ENCODE results near the gene BBS9. TPM values are rescaled to one million over a fixed set of nuclear protein-coding genes. Genes with fewer than 3 reads are reported as not detected.

Gene BBS9
- total RNA-seq, 1 experiment from 2014 or later, result 9.1 TPM

DNA sequence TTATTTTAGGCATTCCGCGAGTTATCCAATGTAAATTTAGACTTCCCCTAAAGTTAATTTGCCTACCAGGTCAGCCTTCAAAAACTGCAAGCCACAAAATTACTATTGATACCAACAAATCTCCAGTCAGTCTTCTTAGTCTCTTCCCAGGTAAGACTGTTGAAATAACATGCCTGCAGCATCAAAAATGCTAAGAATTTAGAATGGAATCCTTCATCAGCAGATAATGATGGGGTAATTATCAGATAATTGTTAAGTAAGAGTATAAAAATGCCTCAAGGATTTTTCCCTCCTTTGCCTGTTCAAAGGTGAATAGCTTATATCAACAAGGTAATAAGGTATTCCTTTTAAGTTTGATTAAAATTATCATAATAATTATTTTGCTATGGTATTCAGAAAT is 228.5 kb downstream of the BBS9 start:
- DNase-seq (ENCODE audit: low read depth), result no peak

DNA sequence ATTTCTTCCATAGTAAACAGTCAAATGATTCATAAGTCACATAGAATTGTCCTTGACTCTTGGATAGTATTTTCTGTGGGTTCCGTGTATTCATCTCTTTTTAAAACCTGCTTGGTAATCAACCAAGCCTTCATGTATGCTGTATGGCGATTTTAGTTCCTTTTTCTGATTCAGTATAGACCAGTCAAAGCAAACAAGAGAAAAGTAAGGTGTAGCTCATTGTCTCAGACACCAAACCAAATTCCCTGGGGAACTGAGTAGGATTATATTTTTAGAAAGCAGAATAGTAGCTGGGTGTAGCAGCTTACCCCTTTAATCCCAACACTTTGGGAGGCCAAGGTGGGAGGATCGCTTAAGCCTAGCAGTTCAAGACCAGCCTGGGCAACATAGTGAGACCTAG is 240.5 kb downstream of the BBS9 start:
- no peak for DNase-seq (ENCODE audit: low read depth)

DNA sequence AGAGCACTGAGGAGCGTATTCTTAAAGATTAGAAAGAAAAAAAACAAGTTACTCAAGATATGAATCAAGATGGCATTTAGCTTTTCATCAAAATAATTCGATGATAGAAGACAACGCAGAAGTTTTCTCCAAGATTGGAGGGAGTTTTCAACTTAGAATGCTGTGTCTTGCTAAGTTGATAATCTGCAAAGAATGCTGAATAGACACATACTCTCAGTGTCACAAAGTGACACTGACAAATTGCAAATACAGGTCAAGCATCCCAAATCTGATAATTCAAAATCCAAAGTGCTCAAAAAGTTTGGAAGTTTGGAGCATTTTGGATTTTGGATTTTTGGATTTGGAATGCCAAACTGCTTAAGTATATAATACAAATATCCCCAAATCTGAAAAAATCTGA is 243.8 kb downstream of the BBS9 start:
- no peak for DNase-seq (ENCODE audit: low read depth)

DNA sequence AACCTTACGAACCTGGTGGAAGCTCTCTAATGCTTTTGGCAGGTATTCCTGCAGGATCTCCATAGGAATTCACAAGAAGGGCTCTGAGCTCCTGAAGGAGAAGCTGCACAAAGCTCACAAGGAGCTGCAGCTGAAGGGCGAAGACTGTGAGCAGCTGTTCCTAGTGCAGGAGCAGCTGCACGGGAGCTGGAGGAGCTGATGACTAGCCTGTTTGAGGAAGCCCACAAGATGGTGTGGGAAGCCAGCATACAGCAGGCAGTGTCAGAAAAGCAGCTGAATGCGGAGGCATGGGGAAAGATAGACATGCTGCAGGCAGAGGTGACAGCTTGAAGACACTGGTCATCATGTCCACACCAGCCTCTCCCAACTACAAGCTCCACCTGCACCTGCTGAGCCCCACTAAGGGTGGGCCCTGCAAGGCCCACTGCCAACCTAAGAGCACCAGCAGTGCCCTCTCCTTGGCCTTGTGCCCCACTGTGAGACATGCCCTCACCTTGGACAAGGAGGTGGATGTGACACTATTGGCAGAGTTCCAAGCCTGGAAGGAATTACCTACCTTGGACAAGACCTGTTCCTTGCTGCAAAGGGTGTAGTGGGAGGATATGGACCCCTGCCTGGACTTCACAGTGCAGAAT is 250.6 kb downstream of the BBS9 start:
- DNase-seq (ENCODE audit: low read depth), result no peak

DNA sequence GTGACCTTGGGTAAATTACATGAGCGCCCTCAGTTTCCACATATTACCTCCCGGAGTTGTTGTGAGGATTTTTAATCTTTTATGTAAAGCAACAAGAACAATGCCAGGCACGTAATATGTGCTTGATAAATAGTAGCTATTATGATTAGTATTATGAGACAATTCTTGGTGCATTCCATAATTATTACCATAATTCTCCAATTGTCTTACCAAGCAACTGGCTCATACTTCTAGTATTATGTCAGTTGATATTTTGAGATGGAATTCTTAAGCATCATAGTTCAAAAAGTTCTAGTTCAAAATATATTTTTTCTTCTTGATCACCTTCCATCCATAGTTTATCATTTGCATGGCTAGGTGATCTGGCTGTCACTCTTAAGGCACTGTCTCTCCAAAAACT is 259.0 kb downstream of the BBS9 start:
- no peak for DNase-seq (ENCODE audit: low read depth)

DNA sequence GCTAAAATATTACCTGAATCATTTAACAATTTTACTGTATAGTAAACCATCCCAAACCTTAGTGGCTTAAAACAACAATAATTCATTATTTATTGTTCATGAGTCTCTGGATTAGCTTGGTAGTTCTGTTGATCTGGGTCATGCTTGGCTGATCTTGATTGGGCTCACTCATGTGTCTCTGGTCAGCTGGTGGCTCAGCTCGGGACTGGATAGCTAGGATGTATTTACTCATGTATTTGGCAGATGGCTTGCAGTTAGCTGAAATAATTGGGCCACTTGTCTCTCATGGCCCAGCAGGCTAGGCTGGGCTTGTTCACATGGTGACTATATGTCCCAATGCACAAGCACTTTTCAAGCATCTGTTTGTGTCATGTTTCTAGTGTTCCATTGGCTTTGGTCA is 262.8 kb downstream of the BBS9 start:
- no peak for DNase-seq (ENCODE audit: low read depth)

DNA sequence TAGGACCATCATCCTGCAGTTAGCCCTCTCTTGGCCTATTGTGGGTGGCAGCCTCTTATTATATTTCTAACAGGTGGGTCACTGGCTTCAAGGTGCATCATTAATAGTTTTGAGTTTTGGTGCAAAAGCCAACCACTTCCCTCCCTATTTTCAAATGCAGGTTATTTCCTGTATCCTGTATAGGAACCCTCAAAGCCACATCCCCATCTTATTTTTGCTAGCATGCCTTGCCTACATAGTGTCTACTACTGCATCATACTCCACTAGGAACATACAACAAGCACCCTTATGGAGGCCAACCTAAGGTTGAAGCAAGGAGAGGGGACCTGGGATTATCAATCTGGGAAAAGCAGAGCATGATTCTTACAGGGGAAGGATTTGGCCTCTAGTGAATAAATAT is 264.4 kb downstream of the BBS9 start:
- DNase-seq (ENCODE audit: low read depth), result no peak

DNA sequence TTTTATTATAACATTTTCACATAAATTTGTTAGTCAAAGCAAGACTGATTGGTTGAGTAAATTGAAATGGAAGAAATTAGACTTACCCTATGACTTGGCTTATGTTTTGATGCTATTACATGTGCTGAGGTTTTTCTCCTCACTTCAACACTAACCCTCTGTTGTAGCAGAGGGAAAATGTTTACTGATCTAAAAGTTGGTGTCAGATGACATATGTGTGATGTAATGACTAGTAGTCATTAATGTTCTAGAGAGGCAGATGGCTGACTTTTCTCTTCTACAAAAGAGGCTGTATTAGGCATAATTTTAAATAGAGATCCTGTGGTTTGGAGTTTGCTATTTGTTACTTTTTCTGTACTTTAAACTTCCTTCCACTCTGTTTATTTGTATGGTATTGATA is 266.0 kb downstream of the BBS9 start:
- no peak for DNase-seq (ENCODE audit: low read depth)

DNA sequence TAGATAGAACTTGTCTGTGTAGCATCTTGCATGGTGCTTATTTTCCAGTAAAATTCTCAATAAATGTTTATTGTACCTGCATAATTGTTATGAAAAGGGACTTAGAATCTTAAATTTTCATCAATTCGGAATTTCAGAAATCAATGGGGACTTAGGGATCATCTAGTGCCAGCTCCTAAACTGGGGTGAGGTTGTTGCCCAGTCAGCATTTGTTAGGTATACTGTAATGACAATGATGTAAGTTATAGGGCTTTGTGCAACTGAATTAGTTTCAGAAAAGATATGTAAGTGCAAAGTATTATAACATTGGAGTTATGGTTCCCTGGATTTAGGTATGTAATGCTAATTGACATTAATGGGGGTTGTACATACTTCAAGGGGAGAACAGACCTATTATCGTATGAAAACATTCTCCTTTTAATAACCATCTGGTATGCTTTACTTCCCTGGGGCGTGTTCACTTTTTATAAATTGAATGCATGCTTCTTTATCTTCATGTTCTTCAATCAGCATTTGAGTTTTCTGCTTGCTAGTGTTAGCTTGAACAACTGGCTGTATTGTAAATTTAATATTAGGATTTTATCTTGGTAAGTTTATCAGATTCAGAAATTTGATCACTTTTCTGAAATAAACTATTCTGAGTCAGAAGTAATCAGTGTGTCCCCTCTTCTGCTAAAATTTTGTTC is 270.3 kb downstream of the BBS9 start:
- DNase-seq (ENCODE audit: low read depth), result no peak

DNA sequence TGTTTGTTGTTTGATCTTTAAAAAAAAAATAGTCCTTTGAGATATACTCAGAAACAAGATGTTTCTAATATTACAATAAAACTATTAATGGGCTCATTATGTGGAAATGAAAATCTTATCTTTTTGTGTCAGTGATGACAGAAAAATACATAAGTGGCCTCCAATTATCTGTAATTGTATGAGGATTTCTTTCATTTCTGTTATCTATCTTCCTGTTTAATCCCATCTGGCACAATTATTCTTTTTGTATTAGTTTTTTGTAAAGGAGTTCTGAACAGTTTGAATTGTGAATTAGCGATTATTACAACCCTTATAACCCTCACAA is 270.8 kb downstream of the BBS9 start:
- no peak for DNase-seq (ENCODE audit: low read depth)

DNA sequence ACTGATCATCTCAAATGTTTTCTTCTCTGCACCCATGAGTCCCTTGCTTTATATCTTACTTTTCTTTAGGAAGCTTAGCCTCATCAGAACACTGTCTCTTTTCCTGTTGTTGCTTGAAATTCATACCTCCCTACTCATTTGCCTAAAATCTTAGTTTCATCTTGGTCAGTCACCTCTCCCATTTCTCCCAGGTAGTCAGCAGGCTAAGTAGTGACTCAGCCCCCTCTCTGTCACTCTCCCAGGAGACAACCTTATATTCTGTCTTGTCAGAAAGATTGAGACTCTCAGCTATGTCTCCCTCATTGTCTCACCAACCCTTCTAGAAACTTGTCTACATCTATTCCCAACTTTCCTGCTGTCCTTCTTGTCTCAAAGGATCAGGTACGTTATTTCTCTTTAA is 280.9 kb downstream of the BBS9 start:
- DNase-seq (ENCODE audit: low read depth), result no peak

DNA sequence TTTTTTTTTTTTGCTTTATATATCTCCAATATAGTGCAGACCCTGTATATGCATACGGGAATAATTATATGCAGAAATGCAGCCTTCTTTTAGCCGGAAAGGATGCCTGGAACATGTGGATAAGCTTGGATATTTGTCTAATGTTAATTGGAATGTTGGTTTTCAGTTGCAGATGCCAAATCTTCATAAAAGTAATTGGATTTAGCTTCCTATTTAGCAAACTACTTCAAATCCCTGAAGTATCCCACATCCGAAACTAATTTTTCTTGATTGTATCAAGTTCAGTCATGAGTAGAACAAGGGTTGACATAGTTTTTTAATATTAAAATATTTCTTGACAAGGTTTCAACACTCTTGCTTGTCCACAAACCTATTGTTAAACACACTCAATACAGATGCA is 281.7 kb downstream of the BBS9 start:
- DNase-seq (ENCODE audit: low read depth), result no peak

DNA sequence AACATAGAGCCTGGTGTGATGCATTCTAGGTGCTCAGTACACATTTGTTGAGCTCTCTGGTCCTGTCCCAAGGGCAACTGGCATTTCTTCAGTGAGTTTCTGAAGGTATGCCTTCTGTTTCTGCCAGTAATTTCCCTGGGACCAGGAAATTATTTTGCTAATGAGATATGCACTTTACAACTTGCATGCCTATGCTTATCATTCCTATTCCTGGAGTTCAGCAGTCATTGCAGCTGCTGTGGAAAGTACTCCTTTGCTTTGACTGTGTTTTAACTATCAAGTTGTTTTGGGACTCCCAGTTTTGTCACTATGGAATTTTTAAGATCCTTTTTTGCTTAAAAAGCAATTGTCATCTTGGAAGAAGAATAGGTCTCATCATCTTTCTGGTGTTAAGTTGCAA is 283.0 kb downstream of the BBS9 start:
- DNase-seq (ENCODE audit: low read depth), result no peak

DNA sequence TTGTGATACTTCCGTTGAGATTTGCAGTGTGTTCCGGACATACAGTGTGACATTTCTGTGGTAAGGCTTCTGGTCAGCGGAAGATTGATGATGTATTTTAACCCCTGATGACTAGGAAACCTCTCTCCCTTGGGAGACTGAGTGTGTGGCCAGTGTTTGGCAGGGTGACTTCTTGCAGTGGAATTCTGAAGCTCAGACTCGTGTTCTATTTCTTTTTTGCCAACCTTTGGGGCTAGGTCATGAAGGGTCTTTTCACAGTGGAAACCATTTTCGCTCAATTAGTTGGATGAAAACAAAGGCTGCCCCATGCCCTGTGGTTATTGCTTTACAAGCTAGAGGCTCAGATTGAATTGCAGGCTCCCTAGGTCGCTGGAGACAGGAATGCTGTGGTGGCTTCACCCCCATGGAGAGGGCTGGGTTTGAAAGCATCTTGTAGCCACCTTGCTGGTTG is 288.9 kb downstream of the BBS9 start:
- peak; percentile 80 for DNase-seq (ENCODE audit: low read depth)

DNA sequence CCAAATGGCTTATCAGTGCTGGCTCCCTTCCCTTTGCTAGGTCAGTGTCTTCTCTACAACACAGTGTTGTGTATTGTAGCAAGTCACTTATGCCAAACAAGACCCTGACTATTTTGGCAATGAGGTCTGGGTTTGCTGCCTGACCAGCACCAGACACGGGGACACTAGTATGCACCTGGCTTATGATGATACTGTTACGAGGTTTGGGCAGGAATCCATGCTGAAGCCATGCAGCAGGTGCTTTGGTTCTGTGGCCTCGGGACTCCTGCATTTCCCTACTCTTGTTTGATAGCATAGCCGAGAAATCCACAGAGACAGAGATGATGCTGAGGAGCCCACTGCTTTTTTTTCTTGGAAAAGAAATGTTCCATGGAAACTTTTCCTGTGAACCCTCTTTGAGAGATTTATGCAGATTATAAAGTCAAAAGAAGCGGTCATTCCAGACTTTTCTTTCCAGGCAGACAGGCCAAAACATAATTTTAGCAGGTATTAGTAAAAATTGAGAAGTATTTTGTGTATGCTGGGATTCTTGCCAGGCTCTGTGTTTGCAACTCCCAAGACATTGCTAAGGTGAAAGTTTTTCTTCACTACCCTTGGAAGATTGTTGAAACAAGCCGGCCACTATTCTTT is 291.1 kb downstream of the BBS9 start:
- DNase-seq (ENCODE audit: low read depth), result no peak

DNA sequence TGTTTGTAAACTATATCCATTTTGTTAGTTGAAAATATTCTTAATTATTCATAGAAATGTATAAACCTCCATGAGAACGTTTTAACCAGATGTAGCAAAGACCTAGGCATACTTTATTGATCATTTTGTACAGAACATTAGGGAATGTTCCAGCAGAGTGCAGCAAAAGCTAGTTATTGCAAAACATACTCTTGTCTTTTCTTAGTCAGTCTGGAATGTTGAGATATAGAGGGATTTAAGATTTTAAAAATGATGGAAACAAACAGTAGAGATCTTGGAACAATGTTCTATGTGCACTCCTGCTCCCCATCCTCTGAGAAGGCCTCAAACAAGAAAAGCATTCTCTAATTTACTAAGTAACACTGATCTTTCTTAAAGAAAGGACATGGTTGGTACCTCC is 292.1 kb downstream of the BBS9 start:
- DNase-seq (ENCODE audit: low read depth), result no peak

DNA sequence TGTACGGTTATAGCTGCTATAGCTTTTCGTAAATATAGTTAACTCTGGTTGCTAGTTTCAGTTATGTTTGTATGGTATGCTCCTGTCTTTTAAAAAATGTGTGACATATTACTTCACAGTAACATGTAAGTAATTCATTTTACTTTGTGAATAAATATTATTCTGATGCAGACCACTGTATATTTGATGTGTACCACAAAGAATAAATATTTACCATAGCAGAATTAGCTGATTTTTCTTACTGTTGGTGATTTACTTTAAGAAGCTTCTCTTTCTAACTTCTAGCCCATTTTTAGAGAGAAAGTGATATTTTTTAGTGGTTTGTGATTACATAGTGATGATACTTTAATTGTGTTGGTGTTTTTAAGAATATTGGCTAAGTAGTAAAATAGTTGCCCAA is 292.8 kb downstream of the BBS9 start:
- no peak for DNase-seq (ENCODE audit: low read depth)

DNA sequence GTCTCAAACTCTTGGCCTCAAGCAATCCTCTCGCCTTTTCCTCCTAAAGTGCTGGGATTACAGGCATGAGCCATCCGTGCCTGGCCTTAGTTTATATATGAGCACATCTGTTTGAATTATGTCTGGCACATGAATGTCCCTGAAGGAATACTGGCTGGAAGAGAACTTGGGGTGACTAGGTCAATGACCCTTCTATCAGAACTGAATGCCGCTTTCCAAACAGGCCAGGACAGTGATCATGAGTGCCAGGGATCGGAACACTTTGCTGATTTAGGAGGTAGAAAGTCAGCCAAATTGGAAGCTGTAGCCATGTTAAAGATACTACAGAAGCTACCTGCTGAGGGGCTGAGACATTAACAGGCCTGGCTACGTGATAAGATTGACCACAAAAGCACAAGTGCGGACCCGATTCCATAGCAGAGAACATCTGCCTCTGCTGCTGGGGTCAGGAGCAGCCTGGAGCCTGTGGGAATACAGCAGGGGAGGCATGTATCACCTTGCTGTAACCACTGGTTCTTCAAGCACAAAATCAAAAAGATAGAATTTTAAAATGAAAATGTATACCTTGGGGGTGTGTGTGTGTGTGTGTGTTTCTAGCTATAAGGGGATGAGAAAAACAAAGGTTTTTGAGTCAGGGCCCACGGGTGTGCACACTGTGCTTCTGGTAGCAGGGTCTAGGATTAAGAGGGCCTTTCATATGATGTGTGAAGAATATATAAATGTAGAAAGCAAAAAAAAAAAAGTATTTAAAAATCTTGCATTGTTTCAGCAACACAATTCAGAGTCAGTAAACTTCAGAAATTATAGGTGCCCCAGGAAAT is 293.7 kb downstream of the BBS9 start:
- no peak for DNase-seq (ENCODE audit: low read depth)

DNA sequence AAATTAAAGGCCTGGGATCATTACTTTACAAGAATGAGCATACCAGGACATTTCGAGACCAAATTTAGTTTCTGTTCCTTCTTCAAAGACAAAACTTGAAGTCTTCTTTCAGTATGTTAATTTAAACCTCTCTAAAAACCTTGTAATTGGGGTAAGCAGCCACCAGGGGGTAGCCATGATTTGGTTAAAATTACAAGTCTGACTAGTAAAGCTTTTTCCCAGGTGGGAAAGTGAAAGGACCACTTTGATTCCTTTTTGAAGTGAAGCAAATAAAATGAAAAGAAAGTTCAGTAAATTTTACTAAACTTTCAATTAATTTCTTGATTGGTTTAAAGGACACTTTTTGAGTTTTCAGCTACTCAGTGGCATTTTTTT is 294.3 kb downstream of the BBS9 start:
- DNase-seq (ENCODE audit: low read depth), result no peak

DNA sequence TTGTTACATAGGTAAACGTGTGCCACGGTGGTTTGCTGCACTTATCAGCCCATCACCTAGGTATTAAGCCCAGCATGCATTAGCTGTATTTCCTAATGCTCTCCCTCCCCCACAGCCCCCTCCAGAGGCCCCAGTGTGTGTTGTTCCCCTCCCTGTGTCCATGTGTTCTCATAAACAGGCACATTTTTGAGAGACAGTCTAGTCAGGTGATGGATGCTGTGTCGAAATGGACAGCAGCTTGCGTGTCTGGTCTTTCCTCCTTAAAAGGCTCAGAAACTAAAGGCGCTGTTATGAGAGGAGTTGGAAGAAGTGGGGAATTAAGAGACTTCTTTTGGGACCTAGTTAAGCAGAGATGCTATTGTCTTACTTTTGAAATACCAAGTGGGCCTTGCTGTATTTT is 296.0 kb downstream of the BBS9 start:
- DNase-seq (ENCODE audit: low read depth), result no peak

DNA sequence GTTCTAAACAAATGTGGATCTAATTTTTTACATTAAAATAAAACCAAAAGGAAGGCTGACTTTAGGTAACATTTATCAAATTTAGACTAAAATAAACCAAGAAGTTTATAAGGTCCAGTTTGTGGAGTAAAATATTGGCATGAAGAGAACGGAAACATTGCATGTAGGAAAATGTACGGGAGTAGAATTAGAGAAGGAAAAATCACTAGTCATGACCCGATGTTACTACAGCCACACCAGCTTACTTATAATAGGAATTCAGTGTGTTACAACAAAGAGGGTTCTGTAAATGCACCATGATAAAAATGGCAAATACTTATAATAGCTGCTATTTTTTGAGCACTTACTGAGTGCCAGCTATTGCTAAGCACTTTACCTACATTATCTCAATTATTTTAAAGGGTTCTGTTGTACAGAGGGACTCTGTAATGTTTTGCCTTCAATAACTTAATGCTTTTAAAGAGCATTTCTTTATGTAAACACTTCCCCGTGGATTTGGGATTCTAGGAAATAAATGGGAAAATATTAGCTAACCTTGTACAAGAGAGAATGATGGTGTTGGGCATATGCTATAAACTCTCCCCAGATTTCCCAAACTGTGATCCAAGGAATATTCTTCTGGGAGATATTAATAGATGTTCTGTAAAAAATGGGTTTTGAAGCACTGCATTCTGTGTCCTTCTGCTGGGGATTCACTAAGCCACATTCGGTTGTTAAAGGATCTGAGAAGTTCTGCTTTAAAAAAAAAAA is 296.7 kb downstream of the BBS9 start:
- no peak for DNase-seq (ENCODE audit: low read depth)

DNA sequence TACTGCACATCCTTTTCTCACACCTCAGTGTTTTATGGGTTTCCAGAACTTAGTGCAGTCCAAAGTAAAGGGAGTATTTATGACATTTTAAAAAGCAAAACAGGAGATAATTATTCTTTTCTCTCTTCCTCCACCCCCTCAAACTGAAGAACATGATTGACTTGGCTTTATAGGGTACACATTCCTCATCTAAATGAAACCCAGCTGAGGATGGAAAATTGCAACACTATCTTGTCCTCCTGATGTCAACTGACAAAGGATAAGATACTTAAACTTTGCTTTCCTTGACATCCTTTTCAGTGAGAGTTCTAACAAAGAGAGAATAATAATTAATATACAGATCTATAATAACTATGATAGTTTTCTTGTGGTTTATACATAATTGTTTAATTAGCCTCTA is 299.1 kb downstream of the BBS9 start:
- DNase-seq (ENCODE audit: low read depth), result no peak

Data from M059J (cell line).